H1 (cell line): ENCODE measurements around the gene NEK2. TPM values are rescaled to one million over a fixed set of nuclear protein-coding genes. Genes with fewer than 3 reads are reported as not detected.

ENCODE experiments used
- CTCF ChIA-PET: fragments of 300-600 bp; sonication (Branson Sonifier 250); formaldehyde crosslinking; loops from one replicate; lab custom pipeline; 2021; ENCODE audit not compliant: partially characterized antibody; lab: Charles Lee
- POLR2A ChIA-PET: fragments of 300-600 bp; sonication (Branson Sonifier 250); formaldehyde crosslinking; loops from one replicate; lab custom pipeline; 2021; ENCODE audit warnings: inconsistent platforms; ENCODE audit not compliant: partially characterized antibody; lab: Charles Lee
- DNase-seq, 2 experiments: peaks; one replicate each; pipeline versions ENCODE4 v3.0.0 to v3.0.0-alpha.2; 2010 to 2022; ENCODE audit warnings: low spot score in 2 of 2, low read depth in 1 of 2, mixed read lengths in 1 of 2
- FAIRE-seq: peaks from 2 replicates; lab custom pipeline; 2011; peaks lifted over from hg19 to GRCh38; lab: Jason Lieb, UNC
- H2AFZ ChIP-seq: 2 replicates; pipeline ENCODE4 v1.8.1; 2012; ENCODE audit warnings: low read length, inconsistent platforms
- H2AK5ac ChIP-seq: 2 replicates; pipeline ENCODE4 v1.6.1; 2013; ENCODE audit warnings: low read depth, low read length
- H2BK120ac ChIP-seq: replicated peaks from 2 replicates; pipeline ENCODE3; 2013; ENCODE audit warnings: low read depth, low read length, inconsistent platforms
- H2BK12ac ChIP-seq: 2 replicates; pipeline ENCODE4 v1.6.1; 2013; ENCODE audit warnings: low read depth, low read length
- H2BK15ac ChIP-seq: 2 replicates; pipeline ENCODE4 v1.6.1; 2013; ENCODE audit warnings: low read length
- H2BK20ac ChIP-seq: 2 replicates; pipeline ENCODE4 v1.6.1; 2013; ENCODE audit warnings: low read length
- H2BK5ac ChIP-seq: 2 replicates; pipeline ENCODE4 v1.6.1; 2013; ENCODE audit warnings: low read depth, low read length
- H3K14ac ChIP-seq: 2 replicates; pipeline ENCODE4 v1.6.1; 2013; ENCODE audit warnings: inconsistent platforms; ENCODE audit not compliant: insufficient read length
- H3K18ac ChIP-seq: 2 replicates; pipeline ENCODE4 v1.6.1; 2013; ENCODE audit warnings: low read length; ENCODE audit errors: extremely low read depth
- H3K23ac ChIP-seq: 2 replicates; pipeline ENCODE4 v1.6.1; 2013; ENCODE audit warnings: inconsistent platforms; ENCODE audit not compliant: insufficient read length
- H3K23me2 ChIP-seq: 2 replicates; pipeline ENCODE4 v1.6.1; 2013; ENCODE audit warnings: low read depth, low read length
- H3K27ac ChIP-seq: 2 replicates; pipeline ENCODE4 v1.6.1; 2011; ENCODE audit warnings: low read depth, low read length, inconsistent platforms
- H3K27me3 ChIP-seq, 4 experiments: replicated peaks in 1 of 4; 1 replicate in 1 of 4; 2 replicates in 3 of 4; pipeline versions ENCODE4 v1.6.1 to v1.8.1; 2011 to 2013; ENCODE audit warnings: low read length in 3 of 4, mild to moderate bottlenecking in 3 of 4, inconsistent platforms in 2 of 4, mixed read lengths in 2 of 4, moderate library complexity in 1 of 4; ENCODE audit not compliant: control insufficient read depth in 3 of 4, insufficient read depth in 3 of 4; ENCODE audit errors: extremely low read depth in 1 of 4
- H3K36me3 ChIP-seq, 4 experiments: 2 replicates each; pipeline versions ENCODE4 v1.6.1 to v1.8.1; 2011 to 2013; ENCODE audit warnings: mild to moderate bottlenecking in 4 of 4, low read length in 3 of 4, moderate library complexity in 2 of 4, control low read depth in 1 of 4, inconsistent platforms in 1 of 4; ENCODE audit not compliant: insufficient read depth in 4 of 4, control insufficient read depth in 2 of 4
- H3K4ac ChIP-seq: replicated peaks from 2 replicates; pipeline ENCODE3; 2013; ENCODE audit warnings: low read length, low read depth, mixed read lengths, inconsistent platforms; ENCODE audit not compliant: insufficient read length
- H3K4me1 ChIP-seq, 4 experiments: replicated peaks in 1 of 4; 1 replicate in 1 of 4; 2 replicates in 3 of 4; pipeline versions ENCODE4 v1.6.1 to v1.8.1; 2011 to 2013; ENCODE audit warnings: low read length in 3 of 4, inconsistent platforms in 2 of 4, mixed read lengths in 1 of 4; ENCODE audit not compliant: insufficient read depth in 4 of 4, control insufficient read depth in 3 of 4
- H3K4me2 ChIP-seq, 2 experiments: 2 replicates each; pipeline versions ENCODE4 v1.6.1 to v1.8.1; 2011 to 2013; ENCODE audit warnings: low read depth in 2 of 2, low read length in 2 of 2, control low read depth in 1 of 2, inconsistent platforms in 1 of 2, mild to moderate bottlenecking in 1 of 2; ENCODE audit not compliant: insufficient read depth in 1 of 2
- H3K4me3 ChIP-seq, 4 experiments: fragments of 200-600, 300-600 bp in 1 of 4; sonication (generic), shearing (Covaris generic), sonication (Bioruptor Twin) in 1 of 4; 2 replicates each; pipeline versions ENCODE4 v1.5.1 to v1.8.1; 2011 to 2016; ENCODE audit warnings: low read length in 4 of 4, low read depth in 3 of 4, control low read depth in 2 of 4, inconsistent platforms in 2 of 4, mild to moderate bottlenecking in 2 of 4, mixed read lengths in 1 of 4, moderate library complexity in 1 of 4; ENCODE audit not compliant: insufficient read depth in 2 of 4; ENCODE audit errors: extremely low read depth in 1 of 4
- H3K56ac ChIP-seq: replicated peaks from 2 replicates; pipeline ENCODE3; 2013; ENCODE audit warnings: low read depth, mild to moderate bottlenecking, mixed read lengths, low read length, inconsistent platforms; ENCODE audit not compliant: insufficient read length
- H3K79me1 ChIP-seq: 2 replicates; pipeline ENCODE4 v1.6.1; 2013; ENCODE audit warnings: low read depth, low read length, control low read depth
- H3K79me2 ChIP-seq, 2 experiments: 2 replicates each; pipeline versions ENCODE4 v1.6.1 to v1.8.1; 2012 to 2013; ENCODE audit warnings: low read length in 2 of 2, mild to moderate bottlenecking in 2 of 2, inconsistent platforms in 1 of 2; ENCODE audit not compliant: insufficient read depth in 2 of 2, control insufficient read depth in 1 of 2
- H3K9ac ChIP-seq, 4 experiments: replicated peaks in 1 of 4; 1 replicate in 1 of 4; 2 replicates in 3 of 4; pipeline versions ENCODE4 v1.6.1 to v1.8.1; 2011 to 2013; ENCODE audit warnings: low read depth in 3 of 4, low read length in 3 of 4, control low read depth in 2 of 4, mild to moderate bottlenecking in 2 of 4, moderate library complexity in 2 of 4, inconsistent platforms in 1 of 4; ENCODE audit errors: extremely low read depth in 1 of 4
- H3K9me3 ChIP-seq, 2 experiments: 2 replicates each; pipeline versions ENCODE4 v1.6.1 to v1.8.1; 2012 to 2013; ENCODE audit warnings: mild to moderate bottlenecking in 2 of 2, moderate library complexity in 2 of 2, control low read depth in 1 of 2, inconsistent platforms in 1 of 2, low read depth in 1 of 2, low read length in 1 of 2, mixed read lengths in 1 of 2; ENCODE audit not compliant: insufficient read depth in 2 of 2
- H4K20me1 ChIP-seq, 2 experiments: replicated peaks in 1 of 2; 2 replicates each; pipeline versions ENCODE3 to v1.8.1; 2011 to 2013; ENCODE audit warnings: inconsistent platforms in 2 of 2, low read length in 2 of 2, mild to moderate bottlenecking in 1 of 2; ENCODE audit not compliant: insufficient read depth in 2 of 2, control insufficient read depth in 1 of 2
- H4K5ac ChIP-seq: 2 replicates; pipeline ENCODE4 v1.6.1; 2013; ENCODE audit warnings: low read length, low read depth, mixed read lengths, inconsistent platforms; ENCODE audit not compliant: insufficient read length
- H4K8ac ChIP-seq: 2 replicates; pipeline ENCODE4 v1.8.0; 2013; ENCODE audit warnings: mild to moderate bottlenecking, moderate library complexity, low read length, inconsistent platforms; ENCODE audit not compliant: insufficient read depth; ENCODE audit errors: extremely low read depth
- H4K91ac ChIP-seq: replicated peaks from 2 replicates; pipeline ENCODE3; 2013; ENCODE audit warnings: low read length, mixed read lengths, inconsistent platforms; ENCODE audit not compliant: insufficient read length
- ATF3 ChIP-seq: IDR thresholded peaks from 2 replicates; pipeline ENCODE4 v1.6.1; 2011; ENCODE audit warnings: low read depth, mild to moderate bottlenecking, low read length; ENCODE audit not compliant: insufficient read depth
- CEBPB ChIP-seq: IDR thresholded peaks from 2 replicates; pipeline ENCODE4 v1.6.1; 2012; ENCODE audit warnings: low read depth, low read length
- CHD2 ChIP-seq: IDR thresholded peaks from 2 replicates; pipeline ENCODE4 v1.6.1; 2012; ENCODE audit warnings: low read length, improper control_type of control experiment
- JUN ChIP-seq: IDR thresholded peaks from 2 replicates; pipeline ENCODE4 v1.6.1; 2011; ENCODE audit warnings: low read depth, mild to moderate bottlenecking, improper control_type of control experiment, low read length
- KDM1A ChIP-seq: fragments of 200-600, 300-600 bp; sonication (generic); IDR thresholded peaks from 2 replicates; pipeline ENCODE4 v1.7.1; 2016; ENCODE audit warnings: mild to moderate bottlenecking, low read length, borderline replicate concordance
- PHF8 ChIP-seq: fragments of 200-600 bp; sonication (generic); conservative IDR thresholded peaks from 2 replicates; pipeline ENCODE4 v1.7.1; 2012; ENCODE audit warnings: low read depth, mild to moderate bottlenecking, inconsistent platforms, low read length, moderate library complexity
- SIN3A ChIP-seq, 2 experiments: IDR thresholded peaks in 1 of 2; conservative IDR thresholded peaks in 1 of 2; 2 replicates each; pipeline ENCODE4 v1.6.1; 2011 to 2012; ENCODE audit warnings: low read length in 2 of 2, improper control_type of control experiment in 1 of 2, low read depth in 1 of 2, mild to moderate bottlenecking in 1 of 2
- SP2 ChIP-seq: IDR thresholded peaks from 2 replicates; pipeline ENCODE4 v1.6.1; 2012; ENCODE audit warnings: mild to moderate bottlenecking, low read length, inconsistent platforms
- SP4 ChIP-seq: IDR thresholded peaks from 2 replicates; pipeline ENCODE4 v1.6.1; 2012; ENCODE audit warnings: low read length, inconsistent platforms
- SRF ChIP-seq: IDR thresholded peaks from 2 replicates; pipeline ENCODE4 v1.6.1; 2011; ENCODE audit warnings: mild to moderate bottlenecking, low read depth, low read length, moderate library complexity
- TAF1 ChIP-seq: IDR thresholded peaks from 2 replicates; pipeline ENCODE4 v1.6.1; 2011; ENCODE audit warnings: mild to moderate bottlenecking, low read depth, low read length
- TEAD4 ChIP-seq: IDR thresholded peaks from 2 replicates; pipeline ENCODE4 v1.6.1; 2012; ENCODE audit warnings: low read depth, low read length, inconsistent platforms, mixed read lengths
- YY1 ChIP-seq: IDR thresholded peaks from 2 replicates; pipeline ENCODE4 v1.6.1; 2011; ENCODE audit warnings: low read depth, mild to moderate bottlenecking, low read length
- ZNF274 ChIP-seq: IDR thresholded peaks from 2 replicates; pipeline ENCODE4 v1.7.0; 2012; ENCODE audit warnings: low read length, borderline replicate concordance; ENCODE audit errors: extremely low read depth
- WGBS, 2 experiments: shearing (Covaris generic) in 1 of 2; methylation state at CpG; one replicate each; pipeline versions ENCODE4 v1.1.6 to v1.1.7; 2013 to 2015; ENCODE audit warnings: low lambda C conversion rate in 2 of 2, mixed read lengths in 2 of 2, inconsistent platforms in 1 of 2, low coverage in 1 of 2, missing lambda C conversion rate in 1 of 2; ENCODE audit not compliant: insufficient replicate concordance in 2 of 2, insufficient coverage in 1 of 2, insufficient read length in 1 of 2; ENCODE audit errors: extremely low coverage in 1 of 2, missing lambda C conversion rate in 1 of 2; 5-methylcytosine and 5-hydroxymethylcytosine counted together
- polyA plus RNA-seq, 7 experiments: library from polyadenylated mRNA; depleted of rRNA in 3 of 7; stranded (reverse) in 5 of 7; unstranded in 2 of 7; fragments of >200 nt in 5 of 7; fragments of 200-250 nt in 2 of 7; gene quantifications; 1 replicate in 5 of 7; 2 replicates in 1 of 7; 4 replicates in 1 of 7; pipeline versions ENCODE4 v1.2.1 to v1.2.3, GENCODE V29; 2011 to 2013; ENCODE audit warnings: missing spikeins in 2 of 7, mixed read lengths in 2 of 7
- total RNA-seq: library from RNA; stranded (reverse); fragmentation: NEBNext Ultra II Directional; extraction: Animal tissue kit (Norgen Biotek cat#: 25700); gene quantifications from 2 replicates; pipeline ENCODE4 v1.2.1, GENCODE V29; 2021

The NEK2 gene
- total and polyA plus RNA-seq, 2 of the 8 experiments (the other 6 are each of a cell fraction or from before 2014, with no cell fraction given), result 8.4 to 22.9 TPM

GRCh38 chr1:211705467-211706091, 30.2 kb upstream of the NEK2 start:
- 89% methylated on average over 6 of the region's 6 CpGs; no CpG with 5 or more reads in 1 of the 2 experiments for WGBS, 2 experiments
- TF ChIP-seq YY1 (no peak), CHD2 (no peak), TAF1 (no peak), ATF3 (no peak), ZNF274 (no peak), SP2 (no peak), KDM1A (no peak), JUN (no peak), TEAD4 (no peak), SP4 (no peak), SRF (no peak), PHF8 (no peak), CEBPB (no peak), SIN3A (conservative IDR thresholded peaks at IDR 0.05 in 1 of 2, IDR thresholded peaks at IDR 0.05 in 1 of 2; ENCODE audit: low read depth in 1 of 2, low read length in 2 of 2) (no peak)

More at GRCh38 chr1:211705467-211706091, 30.2 kb upstream of the NEK2 start:
- Histone ChIP-seq H2BK120ac (no peak overlapping the region), H3K27me3 (peaks cover 0 to 5% (median under 1%) of the 10 kb centered on the region in 4 experiments; a peak in 2 of 7 replicates), H3K23ac (no peak overlapping the region), H2BK5ac (no peak overlapping the region), H3K79me2 (no peaks in the 10 kb centered on the region), H2AK5ac (no peak overlapping the region), H4K5ac (no peak overlapping the region), H3K9ac (no peak overlapping the region), H4K91ac (no peak overlapping the region), H2BK12ac (no peak overlapping the region), H3K4me1 (no peaks in the 10 kb centered on the region), H3K4ac (no peak overlapping the region), H3K4me2 (no peak overlapping the region), H3K56ac (no peak overlapping the region), H3K18ac (no peak overlapping the region), H3K4me3 (no peak overlapping the region), H4K8ac (no peak overlapping the region), H3K23me2 (no peaks in the 10 kb centered on the region), H2AFZ (no peak overlapping the region), H2BK15ac (no peak overlapping the region), H2BK20ac (no peak overlapping the region), H4K20me1 (peaks cover 0 to 2% of the 10 kb centered on the region in 2 experiments), H3K9me3 (no peaks in the 10 kb centered on the region), H3K14ac (no peak overlapping the region), H3K36me3 (no peaks in the 10 kb centered on the region), H3K79me1 (no peaks in the 10 kb centered on the region), H3K27ac (no peak overlapping the region)
- FAIRE-seq (no peak), DNase-seq (no peak)
- POLR2A ChIA-PET, result no interaction called here
- CTCF ChIA-PET, result interaction anchor here (0.9 to 3.6 kb wide), 2 partner anchors 25 to 122 kb away, joined by 4 to 15 read pairs; no protein-coding TSS in a partner anchor
